MCF 10A (cell line): ENCODE data around the gene BCL2L13. TPM values are rescaled to one million over a fixed set of nuclear protein-coding genes. Genes with fewer than 3 reads are reported as not detected.

Experiments used
- BruUV-seq: library from RNA; stranded (reverse); fragments of 400-500 nt; replicated peaks from 2 replicates; lab custom pipeline; 2021; lab: Mats Ljungman, UMichigan
- CTCF ChIA-PET: fragments of 300-600 bp; sonication (Branson Sonifier 250); formaldehyde crosslinking; extraction: SDS; loops from one replicate; lab custom pipeline; 2021; ENCODE audit warnings: antibody characterized with exemption, inconsistent platforms; lab: Yijun Ruan, JAX
- POLR2A ChIA-PET: fragments of 300-600, 350-650 bp; sonication (Branson Sonifier 250); formaldehyde crosslinking; extraction: SDS; loops from one replicate; lab custom pipeline; 2020; ENCODE audit warnings: antibody characterized with exemption, inconsistent platforms; lab: Yijun Ruan, JAX
- DNase-seq: peaks from one replicate; pipeline ENCODE4 v3.0.0-alpha.2; 2018; ENCODE audit not compliant: unreplicated experiment
- H3K27ac Mint-ChIP-seq: one replicate; pipeline ENCODE4 v1.8.0; 2022; ENCODE audit warnings: mild to moderate bottlenecking, low read depth, mixed read lengths; ENCODE audit not compliant: unreplicated experiment
- H3K27me3 Mint-ChIP-seq: one replicate; pipeline ENCODE4 v1.8.0; 2022; ENCODE audit warnings: mixed read lengths; ENCODE audit not compliant: insufficient read depth, unreplicated experiment
- H3K36me3 Mint-ChIP-seq: one replicate; pipeline ENCODE4 v1.8.0; 2022; ENCODE audit warnings: mild to moderate bottlenecking, moderate library complexity, mixed read lengths; ENCODE audit not compliant: insufficient read depth, unreplicated experiment
- H3K4me1 Mint-ChIP-seq: one replicate; pipeline ENCODE4 v1.8.0; 2022; ENCODE audit warnings: mixed read lengths; ENCODE audit not compliant: insufficient read depth, unreplicated experiment
- H3K4me3 Mint-ChIP-seq: one replicate; pipeline ENCODE4 v1.8.0; 2022; ENCODE audit warnings: mild to moderate bottlenecking, moderate library complexity, mixed read lengths; ENCODE audit not compliant: unreplicated experiment
- H3K9me3 Mint-ChIP-seq: one replicate; pipeline ENCODE4 v1.8.0; 2022; ENCODE audit warnings: mixed read lengths; ENCODE audit not compliant: unreplicated experiment
- intact Hi-C: fragments of 100-400 bp; cut with micrococcal nuclease; formaldehyde crosslinking; loops from 2 replicates; pipeline ENCODE4 v1.14.1; 2022
- total RNA-seq: library from RNA; stranded (reverse); gene quantifications from 2 replicates; pipeline ENCODE4 v1.2.3, GENCODE V29; 2022
- TF ChIP-seq, protein P1 (sequence below): fragments of 200-600 bp; IDR thresholded peaks from one replicate; pipeline ENCODE4 v1.8.0; 2022; ENCODE audit warnings: antibody characterized with exemption, mild to moderate bottlenecking; ENCODE audit not compliant: unreplicated experiment

Gene BCL2L13
- total RNA-seq, 1 experiment from 2014 or later: 75.1 TPM

DNA sequence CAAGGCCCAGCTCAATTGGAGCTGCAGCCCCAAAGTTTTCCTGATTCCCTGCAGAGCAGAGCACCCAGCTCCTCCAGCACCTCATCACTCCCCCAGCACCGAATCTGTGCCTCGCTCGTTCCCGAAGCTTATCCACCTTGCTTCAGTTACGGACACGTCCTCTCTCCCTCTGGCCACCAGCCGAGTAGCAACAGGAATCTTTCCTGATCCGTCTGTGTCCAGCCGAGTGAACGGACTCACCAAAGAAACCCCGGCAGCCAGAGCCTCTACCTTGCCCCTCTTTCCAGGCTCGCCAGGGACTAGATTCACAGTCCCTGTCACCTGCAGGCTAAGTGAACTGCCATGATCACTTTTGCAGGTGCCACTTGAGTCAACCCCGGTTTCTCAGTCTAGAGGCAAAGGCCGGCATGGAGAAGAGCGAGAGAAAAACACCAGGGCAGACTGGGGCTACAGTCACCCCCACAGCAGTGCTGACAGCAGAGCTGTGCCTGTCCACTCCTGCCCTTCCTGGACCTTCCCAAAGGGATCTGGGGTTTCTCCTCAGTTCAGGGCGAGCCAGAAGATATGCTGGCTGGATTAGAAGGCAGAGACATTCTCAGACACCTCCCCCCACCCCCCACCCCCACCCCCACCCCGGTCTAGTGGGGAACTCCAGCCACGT is 103.4 kb downstream of the BCL2L13 start:
- no peak overlapping the region for H3K4me3 Mint-ChIP-seq
- POLR2A ChIA-PET: interaction anchor here (0.7 to 1.5 kb wide), 2 partner anchors 278 to 334 kb away, joined by 3 read pairs; no protein-coding TSS in a partner anchor
- TF ChIP-seq, protein P1, sequence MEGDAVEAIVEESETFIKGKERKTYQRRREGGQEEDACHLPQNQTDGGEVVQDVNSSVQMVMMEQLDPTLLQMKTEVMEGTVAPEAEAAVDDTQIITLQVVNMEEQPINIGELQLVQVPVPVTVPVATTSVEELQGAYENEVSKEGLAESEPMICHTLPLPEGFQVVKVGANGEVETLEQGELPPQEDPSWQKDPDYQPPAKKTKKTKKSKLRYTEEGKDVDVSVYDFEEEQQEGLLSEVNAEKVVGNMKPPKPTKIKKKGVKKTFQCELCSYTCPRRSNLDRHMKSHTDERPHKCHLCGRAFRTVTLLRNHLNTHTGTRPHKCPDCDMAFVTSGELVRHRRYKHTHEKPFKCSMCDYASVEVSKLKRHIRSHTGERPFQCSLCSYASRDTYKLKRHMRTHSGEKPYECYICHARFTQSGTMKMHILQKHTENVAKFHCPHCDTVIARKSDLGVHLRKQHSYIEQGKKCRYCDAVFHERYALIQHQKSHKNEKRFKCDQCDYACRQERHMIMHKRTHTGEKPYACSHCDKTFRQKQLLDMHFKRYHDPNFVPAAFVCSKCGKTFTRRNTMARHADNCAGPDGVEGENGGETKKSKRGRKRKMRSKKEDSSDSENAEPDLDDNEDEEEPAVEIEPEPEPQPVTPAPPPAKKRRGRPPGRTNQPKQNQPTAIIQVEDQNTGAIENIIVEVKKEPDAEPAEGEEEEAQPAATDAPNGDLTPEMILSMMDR: no peak
- H3K36me3 Mint-ChIP-seq: peaks cover 13% of the 10 kb centered on the region
- CTCF ChIA-PET: interaction anchor here (0.5 to 5.2 kb wide), 34 partner anchors 10 to 399 kb away, joined by 3 to 49 read pairs (median 4); no protein-coding TSS in a partner anchor
- H3K4me1 Mint-ChIP-seq: no peaks in the 10 kb centered on the region
- H3K9me3 Mint-ChIP-seq: no peaks in the 10 kb centered on the region
- intact Hi-C loops: loop anchor here (1.0 to 2.0 kb wide), 2 partner anchors 39 to 184 kb away; no protein-coding TSS in a partner anchor
- no peak for DNase-seq
- BruUV-seq: no TSS peak
- H3K27ac Mint-ChIP-seq: no peak overlapping the region
- H3K27me3 Mint-ChIP-seq: no peaks in the 10 kb centered on the region

DNA sequence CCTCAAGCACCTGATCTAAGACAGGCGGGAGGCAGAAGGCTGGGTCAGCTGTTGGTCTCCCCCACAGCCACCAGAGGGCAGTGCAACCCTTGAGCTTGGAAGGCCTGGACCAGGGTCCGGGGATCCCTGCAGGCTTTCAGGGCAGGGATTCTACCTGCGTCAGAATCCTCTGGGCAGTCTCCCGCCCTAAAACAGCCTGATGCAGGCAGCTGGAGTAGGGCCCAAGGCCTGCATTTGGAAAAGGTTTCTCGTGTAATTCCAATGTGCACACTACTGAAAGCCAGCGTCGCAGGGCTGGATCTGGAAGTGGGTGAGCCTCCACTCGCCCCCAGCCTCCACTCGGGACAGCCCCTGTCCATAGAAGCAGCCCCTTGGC is 104.0 kb downstream of the BCL2L13 start:
- CTCF ChIA-PET: interaction anchor here (0.5 to 5.2 kb wide), 29 partner anchors 9 to 571 kb away, joined by 3 to 49 read pairs (median 4); no protein-coding TSS in a partner anchor
- Mint-ChIP-seq H3K4me3 (no peak overlapping the region), H3K36me3 (peaks cover 8% of the 10 kb centered on the region), H3K27ac (no peak overlapping the region), H3K27me3 (no peaks in the 10 kb centered on the region), H3K4me1 (no peaks in the 10 kb centered on the region), H3K9me3 (no peaks in the 10 kb centered on the region)
- peak; percentile 76 for DNase-seq
- intact Hi-C loops: loop anchor here (1.0 to 2.0 kb wide), 2 partner anchors 38 to 184 kb away; no protein-coding TSS in a partner anchor
- TF ChIP-seq, protein P1: peak; percentile 82
- POLR2A ChIA-PET: interaction anchor here (0.7 kb wide), 1 partner anchor 278 kb away, joined by 3 read pairs; no protein-coding TSS in a partner anchor
- BruUV-seq: no TSS peak

DNA sequence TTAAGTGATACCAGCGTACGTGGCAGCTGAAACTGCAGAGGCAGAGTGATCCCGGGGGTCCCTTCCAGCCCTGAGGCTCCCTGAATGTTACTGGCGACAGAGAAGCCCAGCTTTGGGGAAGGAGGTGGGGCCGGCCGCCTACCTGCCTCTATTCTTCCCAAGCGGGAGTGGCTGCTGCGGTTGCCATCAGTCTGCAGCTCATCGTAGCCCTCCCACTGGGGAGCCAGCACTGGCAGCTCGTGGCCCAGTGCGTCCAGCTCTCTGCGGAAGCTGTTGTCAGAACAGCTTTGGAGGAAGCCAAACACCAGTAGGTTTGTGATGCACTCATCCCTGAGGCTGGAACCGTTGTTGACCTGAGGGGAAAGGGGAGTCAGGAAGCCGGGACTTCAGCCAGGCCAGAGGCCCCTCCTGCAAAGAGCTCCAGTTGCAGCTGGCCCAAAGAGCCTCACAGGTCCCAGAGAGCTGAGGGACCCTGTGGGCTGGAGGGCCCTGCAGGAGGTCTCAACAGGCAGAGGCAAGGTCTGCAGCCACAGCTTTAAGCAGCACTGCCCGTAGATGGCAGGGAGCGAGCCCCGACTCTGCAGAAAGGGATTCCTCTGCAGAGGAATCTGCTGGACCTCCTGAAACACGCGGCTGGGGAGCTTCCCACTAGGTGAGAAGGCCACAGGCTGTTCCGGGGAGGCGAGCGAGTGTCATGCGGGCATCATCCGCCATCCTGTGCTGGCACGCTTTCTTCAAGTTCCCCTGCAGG is 105.3 kb downstream of the BCL2L13 start:
- Mint-ChIP-seq H3K4me1 (no peaks in the 10 kb centered on the region), H3K4me3 (no peak overlapping the region), H3K27me3 (no peaks in the 10 kb centered on the region), H3K27ac (no peak overlapping the region), H3K9me3 (no peaks in the 10 kb centered on the region), H3K36me3 (peaks cover 6% of the 10 kb centered on the region)
- no peak for DNase-seq
- POLR2A ChIA-PET: interaction anchor here (0.6 to 0.9 kb wide), 3 partner anchors 14 to 72 kb away, joined by 3 to 4 read pairs (median 3); no protein-coding TSS in a partner anchor
- CTCF ChIA-PET: interaction anchor here (0.6 to 5.2 kb wide), 16 partner anchors 12 to 362 kb away, joined by 3 to 49 read pairs (median 3); no protein-coding TSS in a partner anchor
- TF ChIP-seq, protein P1: no peak
- intact Hi-C loops: loop anchor here (2.0 kb wide), 1 partner anchor 37 kb away; no protein-coding TSS in a partner anchor
- no TSS peak for BruUV-seq

DNA sequence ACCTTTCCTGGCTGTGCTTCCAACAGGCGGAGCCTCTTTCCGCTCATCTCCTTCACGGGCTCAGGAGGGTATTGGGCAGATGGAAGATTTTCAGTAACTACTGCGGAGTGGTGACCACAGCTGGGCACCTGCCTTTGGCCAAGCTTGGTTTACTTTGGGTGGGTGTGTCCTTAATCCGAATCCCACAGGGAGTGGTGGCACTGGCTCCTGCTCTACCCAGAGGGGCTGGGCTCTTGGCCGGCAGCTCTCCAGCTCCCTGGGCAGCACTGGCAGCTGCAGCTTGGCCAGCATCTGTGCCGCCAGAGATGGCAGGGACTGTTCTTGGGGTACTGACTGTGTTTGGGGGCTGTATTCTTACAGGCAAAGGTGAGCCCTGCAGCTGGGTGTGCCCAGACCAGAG is 105.9 kb downstream of the BCL2L13 start:
- TF ChIP-seq, protein P1: no peak
- CTCF ChIA-PET: interaction anchor here (0.6 to 5.2 kb wide), 7 partner anchors 12 to 313 kb away, joined by 3 to 49 read pairs (median 6); no protein-coding TSS in a partner anchor
- BruUV-seq: no TSS peak
- H3K27ac Mint-ChIP-seq: no peak overlapping the region
- H3K4me1 Mint-ChIP-seq: no peaks in the 10 kb centered on the region
- no peaks in the 10 kb centered on the region for H3K27me3 Mint-ChIP-seq
- no peak overlapping the region for H3K4me3 Mint-ChIP-seq
- POLR2A ChIA-PET: interaction anchor here (0.6 to 0.9 kb wide), 3 partner anchors 14 to 160 kb away, joined by 3 to 4 read pairs (median 3); no protein-coding TSS in a partner anchor
- H3K36me3 Mint-ChIP-seq: peaks cover 6% of the 10 kb centered on the region
- intact Hi-C loops: no loop called here
- DNase-seq: no peak
- H3K9me3 Mint-ChIP-seq: no peaks in the 10 kb centered on the region
